Measurements from ENCODE around the gene SLC35E4.
A peak's percentile ranks its signal among the peaks of the same experiment; 100 is the strongest.
"Not testable (repeated sequence)": the region's sequence is repeated elsewhere in the genome, so short reads cannot be mapped to it uniquely, and the experiment has no call there.

Gene SLC35E4

GRCh38 chr22:30611197-30611596 lies 24.4 kb upstream of the SLC35E4 start:
- DNase-seq (ENCODE audit: low read depth): no peak

GRCh38 chr22:30612789-30613188 lies 22.8 kb upstream of the SLC35E4 start:
- DNase-seq (ENCODE audit: low read depth): no peak

DNA sequence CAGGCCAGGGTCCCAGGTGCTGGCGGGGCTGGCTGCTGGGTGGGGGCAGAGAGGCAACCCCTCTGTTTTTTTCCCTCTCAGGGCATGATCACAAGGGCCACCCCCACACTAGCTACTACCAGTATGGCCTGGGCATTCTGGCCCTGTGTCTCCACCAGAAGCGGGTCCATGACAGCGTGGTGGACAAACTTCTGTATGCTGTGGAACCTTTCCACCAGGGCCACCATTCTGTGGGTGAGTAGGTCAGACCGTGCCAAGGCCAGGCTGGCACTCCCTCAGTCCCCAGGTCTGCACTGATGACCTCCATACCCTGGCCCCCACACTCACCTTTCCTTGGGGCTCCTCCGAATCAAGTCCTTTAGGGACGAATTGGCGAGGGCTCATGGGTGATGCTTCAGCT lies 21.3 kb upstream of the SLC35E4 start:
- DNase-seq (ENCODE audit: low read depth): no peak

GRCh38 chr22:30614879-30615278 lies 20.7 kb upstream of the SLC35E4 start:
- no peak for DNase-seq (ENCODE audit: low read depth)

DNA sequence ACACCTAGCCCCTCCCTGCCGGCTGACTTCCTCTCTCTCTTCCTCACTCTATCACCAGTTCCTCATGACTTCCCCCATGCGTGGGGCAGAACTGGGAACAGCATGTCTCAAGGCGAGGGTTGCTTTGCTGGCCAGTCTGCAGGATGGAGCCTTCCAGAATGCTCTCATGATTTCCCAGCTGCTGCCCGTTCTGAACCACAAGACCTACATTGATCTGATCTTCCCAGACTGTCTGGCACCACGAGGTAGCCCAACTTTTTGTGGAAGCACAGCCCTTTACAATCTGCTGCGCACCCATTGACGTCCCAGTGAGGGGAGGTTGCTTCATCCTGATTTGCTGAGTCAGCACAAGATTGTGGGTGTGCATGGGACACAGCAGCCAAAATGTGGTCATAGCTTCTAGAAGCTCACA lies 20.0 kb upstream of the SLC35E4 start:
- DNase-seq (ENCODE audit: low read depth): no peak

DNA sequence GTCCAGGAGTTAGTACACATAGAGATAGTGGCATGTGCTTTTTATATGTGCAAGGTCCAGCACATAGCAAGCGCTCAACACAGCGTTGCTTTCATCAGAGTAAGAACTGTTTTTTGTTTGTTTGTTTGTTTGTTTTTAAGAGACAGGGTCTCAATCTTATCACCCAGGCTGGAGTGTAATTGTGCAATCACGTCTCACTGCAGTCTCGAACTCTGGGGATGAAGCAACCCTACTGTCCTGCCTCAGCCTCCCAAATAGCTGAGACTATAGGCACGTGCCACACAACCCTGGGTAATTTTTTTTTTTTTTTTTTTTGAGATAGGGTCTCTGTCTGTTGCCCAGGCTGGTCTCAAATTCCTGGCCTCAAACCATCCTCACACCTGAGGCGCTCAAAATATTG lies 17.8 kb upstream of the SLC35E4 start:
- DNase-seq (ENCODE audit: low read depth): no peak

- not testable (repeated sequence) for DNase-seq (ENCODE audit: low read depth)
These were observed 15.7 kb upstream of the SLC35E4 start for GRCh38 chr22:30619909-30620308.

DNA sequence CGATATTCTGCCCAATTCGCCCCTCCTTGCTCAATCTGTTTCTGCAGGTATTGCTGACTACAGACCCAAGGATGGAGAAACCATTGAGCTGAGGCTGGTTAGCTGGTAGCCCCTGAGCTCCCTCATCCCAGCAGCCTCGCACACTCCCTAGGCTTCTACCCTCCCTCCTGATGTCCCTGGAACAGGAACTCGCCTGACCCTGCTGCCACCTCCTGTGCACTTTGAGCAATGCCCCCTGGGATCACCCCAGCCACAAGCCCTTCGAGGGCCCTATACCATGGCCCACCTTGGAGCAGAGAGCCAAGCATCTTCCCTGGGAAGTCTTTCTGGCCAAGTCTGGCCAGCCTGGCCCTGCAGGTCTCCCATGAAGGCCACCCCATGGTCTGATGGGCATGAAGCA lies 9.2 kb upstream of the SLC35E4 start:
- DNase-seq (ENCODE audit: low read depth): no peak

DNA sequence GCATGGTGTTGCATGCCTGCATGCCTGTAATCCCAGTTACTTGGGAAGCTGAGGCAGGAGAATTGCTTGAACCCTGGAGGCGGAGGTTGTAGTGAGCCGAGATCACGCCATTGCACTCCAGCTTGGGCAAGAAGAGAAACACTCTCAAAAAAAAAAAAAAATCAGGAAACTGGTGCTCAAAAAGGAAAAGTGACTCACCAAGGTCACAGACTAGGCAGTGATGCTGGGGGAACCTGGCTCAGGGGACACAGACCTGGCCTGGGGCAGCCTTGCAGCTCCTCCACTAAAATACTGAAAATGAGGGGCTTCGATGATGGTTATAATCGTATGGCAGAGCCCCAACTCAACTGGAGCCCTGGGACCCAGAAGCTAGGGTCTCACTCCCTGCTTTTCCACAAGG lies 8.1 kb upstream of the SLC35E4 start:
- DNase-seq (ENCODE audit: low read depth): no peak

- DNase-seq (ENCODE audit: low read depth): no peak
These were observed 7.1 kb upstream of the SLC35E4 start for GRCh38 chr22:30628491-30628890.

- not testable (repeated sequence) for DNase-seq (ENCODE audit: low read depth)
These were observed 4.1 kb upstream of the SLC35E4 start for GRCh38 chr22:30631469-30631868.

DNA sequence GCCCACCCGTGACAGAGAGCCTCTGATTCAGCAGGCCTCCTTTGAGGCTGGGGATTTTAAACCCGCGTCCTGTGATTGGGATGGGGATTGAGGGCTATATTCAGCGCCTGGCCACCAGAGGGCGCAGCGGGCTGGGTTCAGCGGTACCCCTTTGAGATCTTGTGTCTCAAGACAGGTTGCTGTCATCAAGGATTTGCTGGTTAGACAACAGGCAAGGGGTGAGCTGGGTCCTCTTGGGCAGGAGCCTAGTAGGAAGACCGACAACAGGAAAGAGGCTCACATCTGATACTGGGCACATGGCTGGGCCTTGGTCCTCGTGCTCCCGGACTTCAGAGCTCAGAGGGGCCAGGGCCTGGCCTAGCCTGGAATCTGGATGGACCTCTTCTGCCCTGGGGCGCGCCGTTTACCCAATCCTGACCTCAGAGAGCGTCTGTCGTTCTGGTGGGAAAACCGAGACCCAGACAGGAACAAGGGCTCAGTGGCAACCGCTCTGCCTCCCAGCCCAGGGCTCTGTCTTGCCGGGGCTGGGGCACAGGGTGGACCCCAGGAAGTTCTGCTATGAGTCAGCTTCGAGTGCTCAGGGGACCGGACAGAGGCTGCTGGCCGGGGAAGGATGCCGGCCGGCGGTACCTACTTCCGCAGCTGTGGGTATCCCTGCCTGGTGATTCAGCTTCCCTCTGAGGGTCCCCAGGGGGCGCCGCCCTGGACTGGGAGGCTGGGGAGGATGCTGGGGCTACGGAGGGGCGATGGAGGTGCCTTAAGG lies 929 bp upstream of the SLC35E4 start:
- peak; percentile 69 for DNase-seq (ENCODE audit: low read depth)

DNA sequence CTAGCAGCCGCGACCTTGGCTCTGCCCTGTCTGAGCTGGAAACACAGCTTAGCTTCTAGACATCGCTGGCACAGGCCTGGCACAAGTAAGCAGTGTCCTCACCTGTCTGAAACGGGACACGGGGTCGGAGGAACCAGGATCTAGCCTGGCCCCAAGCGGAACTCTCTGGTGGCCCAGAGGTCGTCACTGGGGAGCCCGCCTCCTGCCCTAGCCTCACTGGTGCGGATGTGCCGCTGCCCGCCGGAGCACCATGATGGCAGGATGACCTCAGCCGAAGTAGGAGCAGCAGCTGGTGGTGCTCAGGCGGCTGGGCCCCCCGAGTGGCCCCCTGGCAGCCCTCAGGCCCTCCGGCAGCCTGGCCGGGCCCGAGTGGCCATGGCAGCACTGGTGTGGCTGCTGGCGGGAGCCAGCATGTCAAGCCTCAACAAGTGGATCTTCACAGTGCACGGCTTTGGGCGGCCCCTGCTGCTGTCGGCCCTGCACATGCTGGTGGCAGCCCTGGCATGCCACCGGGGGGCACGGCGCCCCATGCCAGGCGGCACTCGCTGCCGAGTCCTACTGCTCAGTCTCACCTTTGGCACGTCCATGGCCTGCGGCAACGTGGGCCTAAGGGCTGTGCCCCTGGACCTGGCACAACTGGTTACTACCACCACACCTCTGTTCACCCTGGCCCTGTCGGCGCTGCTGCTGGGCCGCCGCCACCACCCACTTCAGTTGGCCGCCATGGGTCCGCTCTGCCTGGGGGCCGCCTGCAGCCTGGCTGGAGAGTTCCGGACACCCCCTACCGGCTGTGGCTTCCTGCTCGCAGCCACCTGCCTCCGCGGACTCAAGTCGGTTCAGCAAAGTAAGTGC lies 871 bp downstream of the SLC35E4 start:
- DNase-seq (ENCODE audit: low read depth): no peak

DNA sequence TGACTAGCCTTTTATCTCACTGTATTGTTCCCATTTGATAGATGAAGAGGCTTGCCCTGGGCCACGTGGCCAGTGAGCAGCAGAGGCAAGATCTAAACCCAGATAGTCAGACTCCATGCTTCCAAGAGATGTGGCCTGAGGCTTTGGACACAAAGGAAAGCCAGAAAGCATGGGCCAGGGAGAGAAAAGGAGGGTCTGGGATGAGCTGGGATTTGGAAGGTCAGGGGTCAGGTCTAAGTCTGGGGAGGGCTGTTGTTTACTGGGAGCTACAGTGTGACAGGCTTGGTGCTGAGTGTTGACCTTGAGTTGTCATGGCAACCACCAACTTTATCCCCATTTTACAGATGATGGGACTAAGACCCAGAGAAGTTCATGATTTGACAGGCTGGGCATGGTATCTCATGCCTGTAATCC lies 2.1 kb downstream of the SLC35E4 start:
- no peak for DNase-seq (ENCODE audit: low read depth)

DNA sequence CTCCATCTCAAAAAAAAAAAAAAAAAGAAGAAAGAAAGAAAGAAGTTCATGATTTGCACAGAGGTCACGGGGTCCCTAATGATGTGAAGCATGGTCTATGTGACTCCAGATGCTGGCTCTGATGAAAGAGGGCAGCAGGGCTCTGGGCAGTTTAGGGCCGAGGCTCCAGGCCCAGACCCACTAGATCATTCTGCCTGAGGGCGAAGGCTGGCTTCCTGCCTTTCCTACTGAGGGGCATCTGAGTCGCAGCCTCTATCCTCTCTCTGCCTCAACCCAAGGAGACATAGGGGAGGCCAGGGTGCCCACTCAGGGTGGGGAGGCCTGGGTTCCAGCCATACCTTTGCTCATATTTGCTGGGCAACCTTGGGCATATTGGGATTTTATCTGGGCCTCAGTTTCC lies 4.8 kb downstream of the SLC35E4 start:
- no peak for DNase-seq (ENCODE audit: low read depth)

DNA sequence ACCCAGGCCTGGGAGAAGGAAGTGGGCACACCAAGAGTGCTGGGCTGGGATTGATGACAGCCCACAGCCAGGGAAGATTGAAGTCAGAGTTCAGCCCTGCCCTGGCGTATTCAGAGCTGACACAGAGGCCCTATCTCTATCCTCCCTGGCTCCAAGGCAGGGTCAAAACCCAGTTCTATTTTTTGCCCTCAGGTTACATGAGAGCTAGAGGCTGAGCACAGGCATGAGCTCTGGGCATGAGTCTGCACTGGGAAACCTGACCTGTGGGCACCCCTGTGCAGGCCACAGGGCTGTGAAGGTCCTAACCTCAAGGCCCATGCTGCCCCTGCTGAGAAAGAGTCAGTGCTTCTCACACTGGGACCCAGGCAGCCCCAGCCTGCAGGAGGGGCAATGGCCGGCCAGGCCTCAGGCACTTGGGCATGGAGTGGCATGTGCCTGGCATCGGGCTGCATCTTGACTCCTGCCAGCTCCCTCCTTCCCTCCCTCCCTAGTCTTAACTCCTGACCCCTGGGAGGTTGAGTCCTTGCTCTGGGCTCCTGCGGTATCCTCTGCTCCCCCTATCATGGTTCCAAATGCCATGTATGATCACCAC lies 5.4 kb downstream of the SLC35E4 start:
- DNase-seq (ENCODE audit: low read depth): no peak

GRCh38 chr22:30643055-30643875 lies 7.7 kb downstream of the SLC35E4 start:
- DNase-seq (ENCODE audit: low read depth): no peak

GRCh38 chr22:30646518-30647160 lies 11.1 kb downstream of the SLC35E4 start:
- DNase-seq (ENCODE audit: low read depth): no peak

GRCh38 chr22:30647536-30647935 lies 12.0 kb downstream of the SLC35E4 start:
- DNase-seq (ENCODE audit: low read depth): no peak

- no peak for DNase-seq (ENCODE audit: low read depth)
These were observed 13.2 kb downstream of the SLC35E4 start for GRCh38 chr22:30648825-30649224.

GRCh38 chr22:30649430-30650007 lies 13.9 kb downstream of the SLC35E4 start:
- DNase-seq (ENCODE audit: low read depth): no peak

Measured in GM04504 (cell line).